Keratinocyte (primary cell): ENCODE measurements around the gene STK24. TPM values are rescaled to one million over a fixed set of nuclear protein-coding genes. Genes with fewer than 3 reads are reported as not detected.

Experiments used
- DNase-seq: peaks from one replicate; pipeline ENCODE4 v3.0.0-alpha.2; 2011; ENCODE audit warnings: low read depth, missing footprints, low spot score
- FAIRE-seq: peaks from 2 replicates; lab custom pipeline; 2011; peaks lifted over from hg19 to GRCh38; lab: Jason Lieb, UNC
- H2AFZ ChIP-seq: 2 replicates; pipeline ENCODE4 v1.6.0; 2012; ENCODE audit warnings: low read length, control low read depth, inconsistent platforms; ENCODE audit not compliant: control insufficient read depth
- H3K27ac ChIP-seq: 2 replicates; pipeline ENCODE4 v1.5.1; 2011; ENCODE audit warnings: low read length; ENCODE audit not compliant: control insufficient read depth, insufficient read depth
- H3K27me3 ChIP-seq: 3 replicates; pipeline ENCODE4 v1.6.0; 2011; ENCODE audit warnings: low read length; ENCODE audit not compliant: control insufficient read depth, insufficient read depth; ENCODE audit errors: extremely low read depth
- H3K36me3 ChIP-seq, 2 experiments: 2 replicates in 1 of 2; 3 replicates in 1 of 2; pipeline ENCODE4 v1.5.1; 2011; ENCODE audit warnings: low read length in 2 of 2, mild to moderate bottlenecking in 1 of 2; ENCODE audit not compliant: control insufficient read depth in 2 of 2, insufficient read depth in 2 of 2; ENCODE audit errors: extremely low read depth in 1 of 2
- H3K4me1 ChIP-seq: 3 replicates; pipeline ENCODE4 v1.5.1; 2011; ENCODE audit warnings: low read length; ENCODE audit not compliant: control insufficient read depth, insufficient read depth; ENCODE audit errors: extremely low read depth
- H3K4me2 ChIP-seq: 3 replicates; pipeline ENCODE4 v1.6.0; 2011; ENCODE audit warnings: low read depth, low read length; ENCODE audit not compliant: control insufficient read depth, insufficient read depth; ENCODE audit errors: extremely low read depth
- H3K4me3 ChIP-seq, 3 experiments: fragments of 200-600 bp in 1 of 3; sonication (generic) in 1 of 3; 2 replicates in 2 of 3; 3 replicates in 1 of 3; pipeline ENCODE4 v1.5.1; 2011 to 2016; ENCODE audit warnings: low read length in 3 of 3, mild to moderate bottlenecking in 3 of 3, control low read depth in 2 of 3, inconsistent platforms in 1 of 3, low read depth in 1 of 3, mixed read lengths in 1 of 3, mixed run types in 1 of 3, moderate library complexity in 1 of 3; ENCODE audit not compliant: control insufficient read depth in 2 of 3, insufficient read depth in 2 of 3; ENCODE audit errors: extremely low read depth in 1 of 3
- H3K79me2 ChIP-seq: 2 replicates; pipeline ENCODE4 v1.6.0; 2012; ENCODE audit warnings: low read length; ENCODE audit not compliant: control insufficient read depth, insufficient read depth
- H3K9ac ChIP-seq: 3 replicates; pipeline ENCODE4 v1.6.0; 2011; ENCODE audit warnings: low read length; ENCODE audit not compliant: control insufficient read depth, insufficient read depth; ENCODE audit errors: extremely low read depth
- H3K9me1 ChIP-seq: 3 replicates; pipeline ENCODE4 v1.6.0; 2011; ENCODE audit warnings: low read length; ENCODE audit not compliant: control insufficient read depth, insufficient read depth; ENCODE audit errors: extremely low read depth
- H3K9me3 ChIP-seq: 2 replicates; pipeline ENCODE4 v1.5.1; 2012; ENCODE audit warnings: low read depth, low read length; ENCODE audit not compliant: control insufficient read depth
- H4K20me1 ChIP-seq: 3 replicates; pipeline ENCODE4 v1.6.0; 2011; ENCODE audit warnings: low read length; ENCODE audit not compliant: control insufficient read depth, insufficient read depth; ENCODE audit errors: extremely low read depth
- CTCF ChIP-seq, 3 experiments: IDR thresholded peaks in 1 of 3; conservative IDR thresholded peaks in 1 of 3; optimal IDR thresholded peaks in 1 of 3; 2 replicates in 2 of 3; 3 replicates in 1 of 3; pipeline versions ENCODE3 to v1.5.1; 2011; ENCODE audit warnings: low read length in 3 of 3, mild to moderate bottlenecking in 3 of 3, moderate library complexity in 2 of 3, control low read depth in 1 of 3, inconsistent platforms in 1 of 3; ENCODE audit not compliant: insufficient read depth in 2 of 3; ENCODE audit errors: extremely low read depth in 1 of 3
- EZH2 ChIP-seq: IDR thresholded peaks from one replicate; pipeline ENCODE4 v1.6.1; 2012; ENCODE audit warnings: inconsistent platforms, mild to moderate bottlenecking, low read length, moderate library complexity
- dilution Hi-C: fragments of 300-500 bp; cut with MboI; formaldehyde crosslinking; loops from one replicate; pipeline ENCODE4 v1.7.0; 2020; ENCODE audit warnings: low sequenced_read_pairs; ENCODE audit not compliant: extremely low pct_ligation_motif_present
- polyA plus RNA-seq, 5 experiments: library from polyadenylated mRNA; depleted of rRNA in 3 of 5; stranded (reverse) in 3 of 5; stranded (forward) in 1 of 5; unstranded in 1 of 5; fragments of >200 nt; gene quantifications; 1 replicate in 1 of 5; 2 replicates in 3 of 5; 3 replicates in 1 of 5; pipeline versions ENCODE4 v1.2.1 to v1.2.3, GENCODE V29; 2011 to 2012; ENCODE audit warnings: missing spikeins in 2 of 5, low read depth in 1 of 5, low replicate concordance in 1 of 5

Gene STK24
- polyA plus RNA-seq, 1 donor (not counting 4 experiments of a cell fraction or from before 2014, with no cell fraction given): 81.6 TPM

GRCh38 chr13:98405107-98405571, 171.8 kb downstream of the STK24 start:
- FAIRE-seq (no peak), DNase-seq (no peak)
- Histone ChIP-seq H3K4me1 (no peaks in the 10 kb centered on the region), H3K79me2 (no peaks in the 10 kb centered on the region), H4K20me1 (no peaks in the 10 kb centered on the region), H3K9me1 (no peaks in the 10 kb centered on the region), H3K9me3 (no peaks in the 10 kb centered on the region), H3K36me3 (no peaks in the 10 kb centered on the region), H2AFZ (no peak overlapping the region), H3K9ac (no peak overlapping the region), H3K4me2 (no peak overlapping the region), H3K27ac (no peak overlapping the region), H3K27me3 (no peaks in the 10 kb centered on the region), H3K4me3 (no peak overlapping the region)
- TF ChIP-seq EZH2: no peak
- no peak for TF ChIP-seq CTCF (optimal IDR thresholded peaks at IDR 0.05 in 1 of 3, IDR thresholded peaks at IDR 0.05 in 1 of 3, conservative IDR thresholded peaks at IDR 0.05 in 1 of 3; ENCODE audit: extremely low read depth in 1 of 3, insufficient read depth in 2 of 3, low read length in 3 of 3)
- dilution Hi-C loops: no loop called here

GRCh38 chr13:98403076-98403475, 173.8 kb downstream of the STK24 start:
- Histone ChIP-seq H3K27ac (no peak overlapping the region), H2AFZ (no peak overlapping the region), H3K4me3 (no peak overlapping the region), H3K4me1 (no peaks in the 10 kb centered on the region), H4K20me1 (no peaks in the 10 kb centered on the region), H3K9ac (no peak overlapping the region), H3K9me3 (no peaks in the 10 kb centered on the region), H3K4me2 (no peak overlapping the region), H3K27me3 (no peaks in the 10 kb centered on the region), H3K9me1 (no peaks in the 10 kb centered on the region), H3K36me3 (no peaks in the 10 kb centered on the region), H3K79me2 (no peaks in the 10 kb centered on the region)
- dilution Hi-C loops: no loop called here
- FAIRE-seq (no peak), DNase-seq (no peak)
- no peak for TF ChIP-seq EZH2
- TF ChIP-seq CTCF (optimal IDR thresholded peaks at IDR 0.05 in 1 of 3, IDR thresholded peaks at IDR 0.05 in 1 of 3, conservative IDR thresholded peaks at IDR 0.05 in 1 of 3; ENCODE audit: extremely low read depth in 1 of 3, insufficient read depth in 2 of 3, low read length in 3 of 3): no peak
